Activated CD8-positive, alpha-beta memory T cell treated with anti-CD3 and anti-CD28 coated beads for 36 hours (primary cell): ENCODE results near the gene IER5L. TPM values are rescaled to one million over a fixed set of nuclear protein-coding genes. Genes with fewer than 3 reads are reported as not detected.
"Not testable (repeated sequence)": the region's sequence is repeated elsewhere in the genome, so short reads cannot be mapped to it uniquely, and the experiment has no call there.

ENCODE experiments used
- CTCF ChIA-PET: fragments of 350-600 bp; sonication (Branson Sonifier 250); formaldehyde crosslinking; loops from one replicate; lab custom pipeline; 2021; ENCODE audit warnings: antibody characterized with exemption; lab: Charles Lee
- POLR2A ChIA-PET: fragments of 350-600 bp; sonication (Branson Sonifier 250); formaldehyde crosslinking; loops from one replicate; lab custom pipeline; 2021; ENCODE audit warnings: antibody characterized with exemption; lab: Charles Lee
- total RNA-seq, 2 experiments: library from RNA; stranded (reverse); gene quantifications; one replicate each; pipeline ENCODE4 v1.2.3, GENCODE V29; 2021

IER5L gene
- total RNA-seq, 2 experiments from 2014 or later = 1.9 to 2.1 TPM

GRCh38 chr9:129208207-129209032 lies 30.4 kb upstream of the IER5L start:
- ChIA-PET POLR2A (no interaction called here), CTCF (interaction anchor here (1.3 to 1.9 kb wide), 2 partner anchors 69 to 175 kb away, joined by 3 to 5 read pairs; no protein-coding TSS in a partner anchor)

GRCh38 chr9:129206905-129207304 lies 28.8 kb upstream of the IER5L start:
- ChIA-PET CTCF (interaction anchor here (1.0 kb wide), 1 partner anchor 33 kb away, joined by 4 read pairs; no protein-coding TSS in a partner anchor), POLR2A (no interaction called here)

GRCh38 chr9:129206401-129206800 lies 28.3 kb upstream of the IER5L start:
- POLR2A ChIA-PET = no interaction called here
- CTCF ChIA-PET = interaction anchor here (0.7 to 1.0 kb wide), 2 partner anchors 26 to 33 kb away, joined by 4 to 5 read pairs; no protein-coding TSS in a partner anchor

- ChIA-PET CTCF (no interaction called here), POLR2A (no interaction called here)
These were observed 26.8 kb upstream of the IER5L start for GRCh38 chr9:129204840-129205239.

- ChIA-PET CTCF (no interaction called here), POLR2A (no interaction called here)
These were observed 25.5 kb upstream of the IER5L start for GRCh38 chr9:129203556-129203909.

- ChIA-PET POLR2A (no interaction called here), CTCF (no interaction called here)
These were observed 24.8 kb upstream of the IER5L start for GRCh38 chr9:129202613-129203555.

GRCh38 chr9:129201866-129202265 lies 23.8 kb upstream of the IER5L start:
- ChIA-PET POLR2A (no interaction called here), CTCF (no interaction called here)

- ChIA-PET CTCF (no interaction called here), POLR2A (interaction anchor here (1.3 kb wide), 1 partner anchor 23 kb away, joined by 4 read pairs; the partner anchor contains the start of gene IER5L)
These were observed 23.2 kb upstream of the IER5L start for GRCh38 chr9:129201289-129201688.

GRCh38 chr9:129200255-129200654 lies 22.2 kb upstream of the IER5L start:
- ChIA-PET POLR2A (interaction anchor here (1.3 kb wide), 1 partner anchor 22 kb away, joined by 4 read pairs; the partner anchor contains the start of gene IER5L), CTCF (no interaction called here)

GRCh38 chr9:129199044-129199435 lies 21.0 kb upstream of the IER5L start:
- POLR2A ChIA-PET = no interaction called here

GRCh38 chr9:129198319-129199043 lies 20.4 kb upstream of the IER5L start:
- CTCF ChIA-PET = no interaction called here
- POLR2A ChIA-PET = no interaction called here

More at GRCh38 chr9:129199044-129199435, 21.0 kb upstream of the IER5L start:
- CTCF ChIA-PET = no interaction called here

- ChIA-PET CTCF (no interaction called here), POLR2A (no interaction called here)
These were observed 19.9 kb upstream of the IER5L start for GRCh38 chr9:129197978-129198318.

GRCh38 chr9:129197045-129197444 lies 19.0 kb upstream of the IER5L start:
- CTCF ChIA-PET, POLR2A ChIA-PET: not testable (repeated sequence)

- POLR2A ChIA-PET = no interaction called here
- CTCF ChIA-PET = no interaction called here
These were observed 17.5 kb upstream of the IER5L start for GRCh38 chr9:129195606-129196005.

- ChIA-PET CTCF (interaction anchor here (1.3 kb wide), 1 partner anchor 20 kb away, joined by 3 read pairs; no protein-coding TSS in a partner anchor), POLR2A (no interaction called here)
These were observed 16.2 kb upstream of the IER5L start for GRCh38 chr9:129194221-129194620.

GRCh38 chr9:129193655-129194054 lies 15.6 kb upstream of the IER5L start:
- ChIA-PET POLR2A (no interaction called here), CTCF (interaction anchor here (1.3 kb wide), 1 partner anchor 19 kb away, joined by 3 read pairs; no protein-coding TSS in a partner anchor)

- ChIA-PET POLR2A (no interaction called here), CTCF (interaction anchor here (1.2 to 1.9 kb wide), 2 partner anchors 19 to 48 kb away, joined by 4 to 5 read pairs; no protein-coding TSS in a partner anchor)
These were observed 13.2 kb upstream of the IER5L start for GRCh38 chr9:129191234-129191633.

GRCh38 chr9:129189971-129190370 lies 11.9 kb upstream of the IER5L start:
- CTCF ChIA-PET, POLR2A ChIA-PET: not testable (repeated sequence)

- ChIA-PET POLR2A (interaction anchor here (0.5 kb wide), 1 partner anchor 190 kb away, joined by 3 read pairs; no protein-coding TSS in a partner anchor), CTCF (interaction anchor here (0.9 kb wide), 1 partner anchor 55 kb away, joined by 3 read pairs; no protein-coding TSS in a partner anchor)
These were observed 9.0 kb upstream of the IER5L start for GRCh38 chr9:129187042-129187441.
